IMR-90 (cell line): ENCODE results near the gene FOSL1. TPM values are rescaled to one million over a fixed set of nuclear protein-coding genes. Genes with fewer than 3 reads are reported as not detected.

Experiments
- ATAC-seq: fragments of 200-7000 bp; cut with Tn5 transposase; 2 replicates; pipeline ENCODE4 v1.9.1; 2020; ENCODE audit warnings: low read depth, mild to moderate bottlenecking, moderate library complexity
- BruUV-seq: library from RNA; stranded (reverse); fragments of 400-500 nt; replicated peaks from 2 replicates; lab custom pipeline; 2021; lab: Mats Ljungman, UMichigan
- CTCF ChIA-PET: fragments of 300-600 bp; formaldehyde crosslinking; extraction: SDS; loops from one replicate; lab custom pipeline; 2021; ENCODE audit warnings: antibody characterized with exemption; lab: Yijun Ruan, JAX
- POLR2A ChIA-PET: fragments of 300-600 bp; sonication (Branson Sonifier 250); formaldehyde crosslinking; loops from one replicate; lab custom pipeline; 2022; ENCODE audit warnings: antibody characterized with exemption; ENCODE audit not compliant: unreplicated experiment; lab: Charles Lee
- DNase-seq: peaks from one replicate; pipeline ENCODE4 v3.0.0; 2013
- H2AFZ ChIP-seq: replicated peaks from 2 replicates; pipeline ENCODE3; 2013; ENCODE audit warnings: low read length, mild to moderate bottlenecking; ENCODE audit not compliant: poor library complexity
- H2AK5ac ChIP-seq: 2 replicates; pipeline ENCODE4 v1.6.1; 2013; ENCODE audit warnings: low read depth, low read length, inconsistent platforms
- H2AK9ac ChIP-seq: replicated peaks from 2 replicates; pipeline ENCODE3; 2013; ENCODE audit warnings: mild to moderate bottlenecking, low read depth, low read length, moderate library complexity; ENCODE audit not compliant: poor library complexity
- H2BK120ac ChIP-seq: 2 replicates; pipeline ENCODE4 v1.6.1; 2013; ENCODE audit warnings: low read depth, low read length, inconsistent platforms
- H2BK15ac ChIP-seq: 3 replicates; pipeline ENCODE4 v1.6.1; 2013; ENCODE audit warnings: low read depth, low read length, inconsistent platforms
- H2BK20ac ChIP-seq: 2 replicates; pipeline ENCODE4 v1.6.1; 2013; ENCODE audit warnings: low read depth, mild to moderate bottlenecking, inconsistent platforms, low read length, moderate library complexity
- H2BK5ac ChIP-seq: 2 replicates; pipeline ENCODE4 v1.6.1; 2013; ENCODE audit warnings: mild to moderate bottlenecking, low read depth, low read length, inconsistent platforms; ENCODE audit not compliant: poor library complexity, severe bottlenecking
- H3K14ac ChIP-seq: replicated peaks from 2 replicates; pipeline ENCODE4 v1.6.1; 2013; ENCODE audit warnings: low read depth, low read length, inconsistent platforms
- H3K18ac ChIP-seq: 2 replicates; pipeline ENCODE4 v1.6.1; 2013; ENCODE audit warnings: low read depth, low read length, control low read depth
- H3K23ac ChIP-seq: 2 replicates; pipeline ENCODE4 v1.6.1; 2013; ENCODE audit warnings: low read depth, low read length, inconsistent platforms
- H3K27ac ChIP-seq: 2 replicates; pipeline ENCODE4 v1.5.1; 2013; ENCODE audit warnings: mild to moderate bottlenecking, control low read depth, low read length; ENCODE audit not compliant: insufficient read depth
- H3K27me3 ChIP-seq: 2 replicates; pipeline ENCODE4 v1.6.1; 2013; ENCODE audit warnings: low read length; ENCODE audit not compliant: control insufficient read depth, insufficient read depth
- H3K36me3 ChIP-seq: 2 replicates; pipeline ENCODE4 v1.6.1; 2013; ENCODE audit warnings: low read length, mixed read lengths; ENCODE audit not compliant: control insufficient read depth, insufficient read depth
- H3K4ac ChIP-seq: 2 replicates; pipeline ENCODE4 v1.6.1; 2013; ENCODE audit warnings: low read depth, low read length, inconsistent platforms
- H3K4me1 ChIP-seq: 2 replicates; pipeline ENCODE4 v1.6.1; 2013; ENCODE audit warnings: low read length, mixed read lengths; ENCODE audit not compliant: control insufficient read depth, insufficient read depth
- H3K4me2 ChIP-seq: 2 replicates; pipeline ENCODE4 v1.6.1; 2013; ENCODE audit warnings: low read depth, mild to moderate bottlenecking, control low read depth, low read length, moderate library complexity
- H3K4me3 ChIP-seq: 2 replicates; pipeline ENCODE4 v1.5.1; 2013; ENCODE audit warnings: low read depth, mild to moderate bottlenecking, control low read depth, low read length, moderate library complexity; ENCODE audit not compliant: insufficient read depth
- H3K56ac ChIP-seq: 2 replicates; pipeline ENCODE4 v1.6.1; 2013; ENCODE audit warnings: low read length, inconsistent platforms; ENCODE audit not compliant: insufficient read depth; ENCODE audit errors: extremely low read depth
- H3K79me1 ChIP-seq, 2 experiments: 2 replicates each; pipeline ENCODE4 v1.6.1; 2013; ENCODE audit warnings: low read length in 2 of 2, inconsistent platforms in 1 of 2, low read depth in 1 of 2
- H3K9ac ChIP-seq: 2 replicates; pipeline ENCODE4 v1.6.1; 2013; ENCODE audit warnings: low read depth, low read length, control low read depth
- H3K9me1 ChIP-seq: 2 replicates; pipeline ENCODE4 v1.6.1; 2013; ENCODE audit warnings: low read length, inconsistent platforms; ENCODE audit not compliant: insufficient read depth
- H3K9me3 ChIP-seq: 2 replicates; pipeline ENCODE4 v1.6.1; 2013; ENCODE audit warnings: low read length; ENCODE audit not compliant: control insufficient read depth, insufficient read depth
- H4K20me1 ChIP-seq: 2 replicates; pipeline ENCODE4 v1.6.1; 2013; ENCODE audit warnings: low read length, inconsistent platforms; ENCODE audit not compliant: insufficient read depth
- H4K5ac ChIP-seq: 2 replicates; pipeline ENCODE4 v1.6.1; 2013; ENCODE audit warnings: mild to moderate bottlenecking, low read depth, low read length, control low read depth
- H4K8ac ChIP-seq, 2 experiments: 2 replicates each; pipeline ENCODE4 v1.6.1; 2013; ENCODE audit warnings: low read depth in 2 of 2, low read length in 2 of 2, control low read depth in 1 of 2, inconsistent platforms in 1 of 2
- H4K91ac ChIP-seq: 2 replicates; pipeline ENCODE4 v1.6.1; 2013; ENCODE audit warnings: low read depth, low read length, inconsistent platforms; ENCODE audit not compliant: insufficient read depth
- BHLHE40 ChIP-seq: fragments of 150-350 bp; IDR thresholded peaks from 2 replicates; pipeline ENCODE4 v1.6.1; 2016; ENCODE audit warnings: mild to moderate bottlenecking, low read depth, low read length
- CTCF ChIP-seq: conservative IDR thresholded peaks from 2 replicates; pipeline ENCODE4 v1.5.1; 2012; ENCODE audit warnings: mild to moderate bottlenecking, low read depth, low read length, improper control_type of control experiment
- MAZ ChIP-seq: IDR thresholded peaks from 2 replicates; pipeline ENCODE4 v1.6.1; 2012; ENCODE audit warnings: low read depth, mild to moderate bottlenecking, low read length, improper control_type of control experiment, moderate library complexity, borderline replicate concordance
- MXI1 ChIP-seq: IDR thresholded peaks from 2 replicates; pipeline ENCODE4 v1.6.1; 2012; ENCODE audit warnings: low read depth, mild to moderate bottlenecking, low read length, moderate library complexity, borderline replicate concordance
- POLR2A ChIP-seq: IDR thresholded peaks from 2 replicates; pipeline ENCODE4 v1.6.1; 2012; ENCODE audit warnings: mild to moderate bottlenecking, low read depth, low read length
- RCOR1 ChIP-seq: IDR thresholded peaks from 2 replicates; pipeline ENCODE4 v1.6.1; 2012; ENCODE audit warnings: mild to moderate bottlenecking, low read length, improper control_type of control experiment; ENCODE audit not compliant: insufficient replicate concordance
- SMC3 ChIP-seq: fragments of 150-350 bp; IDR thresholded peaks from 2 replicates; pipeline ENCODE4 v1.6.1; 2016; ENCODE audit warnings: low read depth, mild to moderate bottlenecking, antibody characterized with exemption, low read length, moderate library complexity
- USF2 ChIP-seq: fragments of 150-350 bp; IDR thresholded peaks from 2 replicates; pipeline ENCODE4 v1.6.1; 2017; ENCODE audit warnings: mild to moderate bottlenecking, antibody characterized with exemption, low read length, low read depth
- WGBS, 2 experiments: methylation state at CpG; one replicate each; pipeline versions ENCODE4 v1.1.5 to v1.1.7; 2013; ENCODE audit warnings: missing lambda C conversion rate in 2 of 2; ENCODE audit not compliant: insufficient read length in 1 of 2; ENCODE audit errors: extremely low coverage in 2 of 2; 5-methylcytosine and 5-hydroxymethylcytosine counted together
- dilution Hi-C: fragments of 300-500 bp; cut with HindIII; formaldehyde crosslinking; loops from one replicate; pipeline ENCODE4 v1.14.3; 2018; ENCODE audit warnings: low sequenced_read_pairs; ENCODE audit not compliant: unreplicated experiment
- in situ Hi-C: fragments of 300-500 bp; cut with MboI; formaldehyde crosslinking; loops from 3 replicates; pipeline ENCODE4 v1.14.3; 2019; ENCODE audit warnings: low sequenced_read_pairs, inconsistent platforms, mixed read lengths
- intact Hi-C: fragments of 100-400 bp; cut with micrococcal nuclease; formaldehyde crosslinking; loops from 2 replicates; pipeline ENCODE4 v1.10.0; 2022
- polyA plus RNA-seq, 3 experiments: library from polyadenylated mRNA; depleted of rRNA; stranded (reverse); fragments of >200 nt; gene quantifications; 2 replicates each; pipeline ENCODE4 v1.2.3, GENCODE V29; 2012; ENCODE audit warnings: low replicate concordance in 1 of 3
- total RNA-seq: library from RNA; depleted of rRNA; stranded (reverse); fragments of >200 nt; gene quantifications from 2 replicates; pipeline ENCODE4 v1.2.3, GENCODE V29; 2012

The FOSL1 gene
- total and polyA plus RNA-seq, 2 of the 4 experiments (the other 2 are of a cell fraction) = 17.2 to 107 TPM

GRCh38 chr11:65890324-65891218, 9.6 kb downstream of the FOSL1 start, which contains the start of gene CCDC85B (continued):
- TF ChIP-seq MAZ = peak; percentile 89

GRCh38 chr11:65888163-65888814, 11.9 kb downstream of the FOSL1 start, which contains the start of gene FIBP:
Gene FIBP, minus strand, starts transcription at chr11:65888471. Its CDS starts 53 bp downstream, at chr11:65888418.
- peaks cover 9 to 70% of the 10 kb centered on the region in 2 experiments for H3K79me1 ChIP-seq
- peak within 1 kb of the TSS; percentile 87 for H2BK5ac ChIP-seq
- TF ChIP-seq BHLHE40 = 0 out of 2 replicates have a peak, but pooled peaks have one; percentile 28
- TF ChIP-seq MAZ = peak; percentile 98
- peak; percentile 41 for TF ChIP-seq SMC3
- 0 out of 2 replicates have a peak, but pooled peaks have one; percentile 44 for TF ChIP-seq MXI1
- TF ChIP-seq RCOR1 = no peak
- TF ChIP-seq USF2 = no peak
- TF ChIP-seq POLR2A = peak; percentile 65
- TF ChIP-seq CTCF = peak; percentile 83
- POLR2A ChIA-PET = interaction anchor here (0.5 to 4.4 kb wide), 8 partner anchors 8 to 1110 kb away, joined by 3 to 20 read pairs (median 6); partner anchors contain the start of genes FOSL1 and SF1
- peak within 1 kb of the TSS; percentile 91 for H3K4me2 ChIP-seq
- H3K4me3 ChIP-seq = peak within 1 kb of the TSS; percentile 81
- peak within 1 kb of the TSS; percentile 96 for H3K56ac ChIP-seq
- peak within 1 kb of the TSS; percentile 98 for H2AK9ac ChIP-seq
- H3K9ac ChIP-seq = peak within 1 kb of the TSS; percentile 78
- intact Hi-C loops (loop anchor here (1.0 to 2.0 kb wide), 4 partner anchors 31 to 101 kb away; partner anchors contain the start of gene SART1), in situ Hi-C loops (no loop called here), dilution Hi-C loops (no loop called here)
- H2BK15ac ChIP-seq = peak within 1 kb of the TSS; percentile 65; the same call in 1 of the 3 replicates
- peaks cover 17% of the 10 kb centered on the region for H3K4me1 ChIP-seq
- CTCF ChIA-PET = interaction anchor here (0.7 to 2.1 kb wide), 18 partner anchors 9 to 176 kb away, joined by 3 to 8 read pairs (median 4); partner anchors contain the start of genes EFEMP2, FOSL1, KAT5 and MUS81
- H2AK5ac ChIP-seq = peak within 1 kb of the TSS; percentile 90
- peak within 1 kb of the TSS; percentile 70 for H3K18ac ChIP-seq
- peak within 1 kb of the TSS; percentile 98 for H3K4ac ChIP-seq
- ATAC-seq = peak; percentile 67
- peak; percentile 96 for DNase-seq
- no peaks in the 10 kb centered on the region for H3K27me3 ChIP-seq
- peak within 1 kb of the TSS; percentile 93 for H3K27ac ChIP-seq
- peak within 1 kb of the TSS; percentile 78 for H4K5ac ChIP-seq
- no peaks in the 10 kb centered on the region for H3K9me1 ChIP-seq
- peak within 1 kb of the TSS; percentile 99 for H3K14ac ChIP-seq
- peak within 1 kb of the TSS; percentile 5; the same call in 1 of the 2 replicates for H2BK20ac ChIP-seq
- H2AFZ ChIP-seq = peak within 1 kb of the TSS; percentile 99
- H2BK120ac ChIP-seq = peak within 1 kb of the TSS; percentile 87
- H3K9me3 ChIP-seq = no peaks in the 10 kb centered on the region
- 0% methylated on average over 14 of the region's 57 CpGs; no CpG with 5 or more reads in 1 of the 2 experiments for WGBS, 2 experiments
- BruUV-seq = no TSS peak
- peaks cover 49% of the 10 kb centered on the region for H4K20me1 ChIP-seq
- H3K36me3 ChIP-seq = peaks cover 42% of the 10 kb centered on the region
- H4K8ac ChIP-seq = peak within 1 kb of the TSS; percentile 74 to 98
- peak within 1 kb of the TSS; percentile 95 for H4K91ac ChIP-seq
- H3K23ac ChIP-seq = peak within 1 kb of the TSS; percentile 99
